ENCODE data around the gene OGDHL. TPM values are rescaled to one million over a fixed set of nuclear protein-coding genes. Genes with fewer than 3 reads are reported as not detected.

OGDHL gene
- total and polyA plus RNA-seq, 2 of the 13 experiments (the other 11 are each of a cell fraction or from before 2014, with no cell fraction given), result 3.0 to 9.8 TPM

GRCh38 chr10:49761789-49762565 is at the start of gene OGDHL (continued):
- TF ChIP-seq BCLAF1 (IDR thresholded peaks at IDR 0.05) (no peak), BRCA1 (CRISPR knock-in tag; IDR thresholded peaks at IDR 0.05) (peak; percentile 96), ZSCAN30 (CRISPR knock-in tag; IDR thresholded peaks at IDR 0.05) (peak; percentile 85; the same call in 1 of the 2 replicates), ZC3H4 (CRISPR knock-in tag; IDR thresholded peaks at IDR 0.05; ENCODE audit: borderline replicate concordance) (no peak), ZNF510 (CRISPR knock-in tag; IDR thresholded peaks at IDR 0.05; ENCODE audit: low read depth) (0 out of 2 replicates have a peak, but pooled peaks have one; percentile 58), MXD1 (CRISPR knock-in tag; IDR thresholded peaks at IDR 0.05) (peak; percentile 97), CBFB (CRISPR knock-in tag; IDR thresholded peaks at IDR 0.05) (peak; percentile 85), RARA (CRISPR knock-in tag; IDR thresholded peaks at IDR 0.05) (peak; percentile 76), ZNF644 (CRISPR knock-in tag; IDR thresholded peaks at IDR 0.05; ENCODE audit: low read depth) (0 out of 2 replicates have a peak, but pooled peaks have one; percentile 19), ZNF784 (CRISPR knock-in tag; IDR thresholded peaks at IDR 0.05; ENCODE audit: borderline replicate concordance) (peak; percentile 68; the same call in 1 of the 2 replicates), XBP1 (CRISPR knock-in tag; IDR thresholded peaks at IDR 0.05) (peak; percentile 92), NCOA1 (CRISPR knock-in tag; IDR thresholded peaks at IDR 0.05) (0 out of 2 replicates have a peak, but pooled peaks have one; percentile 47), ZBTB49 (CRISPR knock-in tag; IDR thresholded peaks at IDR 0.05; ENCODE audit: borderline replicate concordance) (peak; percentile 98), HHEX (CRISPR knock-in tag; IDR thresholded peaks at IDR 0.05) (no peak), BRD4 (CRISPR knock-in tag; IDR thresholded peaks at IDR 0.05) (no peak), ZNF136 (CRISPR knock-in tag; IDR thresholded peaks at IDR 0.05; ENCODE audit: low read depth) (no peak), MTA1 (CRISPR knock-in tag; IDR thresholded peaks at IDR 0.05; ENCODE audit: borderline replicate concordance) (no peak), MIER3 (CRISPR knock-in tag; IDR thresholded peaks at IDR 0.05; ENCODE audit: borderline replicate concordance) (peak; percentile 76; the same call in 1 of the 2 replicates), FOXP1 (IDR thresholded peaks at IDR 0.05) (no peak), FOXP1 (CRISPR knock-in tag; IDR thresholded peaks at IDR 0.05) (peak; percentile 39; the same call in 1 of the 2 replicates), EP300 (IDR thresholded peaks at IDR 0.05; ENCODE audit: low read depth in 2 of 2, low read length in 2 of 2) (no peak), EP300 (CRISPR knock-in tag; IDR thresholded peaks at IDR 0.05; ENCODE audit: borderline replicate concordance) (no peak; the same call in 1 of the 2 replicates), MYNN (CRISPR knock-in tag; IDR thresholded peaks at IDR 0.05; ENCODE audit: low read depth) (peak; percentile 93; the same call in 1 of the 2 replicates), ZBTB20 (CRISPR knock-in tag; IDR thresholded peaks at IDR 0.05; ENCODE audit: borderline replicate concordance, low read depth) (peak; percentile 88; the same call in 1 of the 2 replicates), SP2 (CRISPR knock-in tag; IDR thresholded peaks at IDR 0.05) (no peak)
